SK-N-SH (cell line): Measurements from ENCODE around the gene SCYL2. TPM values are rescaled to one million over a fixed set of nuclear protein-coding genes. Genes with fewer than 3 reads are reported as not detected.

Experiments
- CTCF ChIA-PET: fragments of 300-600, 350-600 bp; formaldehyde crosslinking; extraction: SDS; loops from one replicate; lab custom pipeline; 2021; lab: Yijun Ruan, JAX
- POLR2A ChIA-PET: fragments of 350-600 bp; sonication (Branson Sonifier 250); formaldehyde crosslinking; extraction: SDS; loops from one replicate; lab custom pipeline; 2020; ENCODE audit warnings: antibody characterized with exemption, inconsistent platforms; lab: Yijun Ruan, JAX
- DNase-seq: peaks from one replicate; pipeline ENCODE4 v3.0.0; 2012
- H2AFZ ChIP-seq: fragments of 200-600 bp; sonication (generic); 2 replicates; pipeline ENCODE4 v1.8.1; 2016; ENCODE audit warnings: antibody characterized with exemption, mild to moderate bottlenecking, low read depth
- H3F3A ChIP-seq: fragments of 200-600 bp; sonication (generic); replicated peaks from 2 replicates; pipeline ENCODE3; 2016; ENCODE audit warnings: antibody characterized with exemption, mild to moderate bottlenecking; ENCODE audit not compliant: insufficient read depth
- H3K27ac ChIP-seq, 2 experiments: fragments of 200-500 bp in 1 of 2; fragments of 200-600 bp in 1 of 2; sonication (Bioruptor generic) in 1 of 2; sonication (generic), shearing (Covaris generic) in 1 of 2; 2 replicates each; pipeline versions ENCODE4 v1.5.1 to v1.6.1; 2014 to 2016; ENCODE audit warnings: low read depth in 2 of 2, inconsistent platforms in 1 of 2, low read length in 1 of 2, mild to moderate bottlenecking in 1 of 2, mixed read lengths in 1 of 2
- H3K27me3 ChIP-seq: fragments of 200-600 bp; sonication (generic), shearing (Covaris generic); 2 replicates; pipeline ENCODE4 v1.6.1; 2016; ENCODE audit warnings: mixed run types; ENCODE audit not compliant: insufficient read depth
- H3K36me3 ChIP-seq, 2 experiments: fragments of 200-500 bp in 1 of 2; fragments of 200-600 bp in 1 of 2; sonication (Bioruptor generic) in 1 of 2; sonication (generic) in 1 of 2; replicated peaks in 1 of 2; 2 replicates each; pipeline versions ENCODE3 to v1.5.1; 2014 to 2016; ENCODE audit warnings: low read length in 1 of 2, mild to moderate bottlenecking in 1 of 2; ENCODE audit not compliant: insufficient read depth in 2 of 2, control insufficient read depth in 1 of 2
- H3K4me1 ChIP-seq, 2 experiments: fragments of 200-500 bp in 1 of 2; fragments of 200-600 bp in 1 of 2; sonication (Bioruptor generic) in 1 of 2; sonication (generic), shearing (Covaris generic) in 1 of 2; 2 replicates each; pipeline versions ENCODE4 v1.5.1 to v1.6.1; 2014 to 2016; ENCODE audit warnings: low read depth in 1 of 2, low read length in 1 of 2, mixed run types in 1 of 2; ENCODE audit not compliant: insufficient read depth in 2 of 2, control insufficient read depth in 1 of 2
- H3K4me2 ChIP-seq: fragments of 200-600 bp; sonication (generic), shearing (Covaris generic); 2 replicates; pipeline ENCODE4 v1.6.1; 2017; ENCODE audit warnings: mixed run types
- H3K4me3 ChIP-seq, 2 experiments: fragments of 200-500 bp in 1 of 2; fragments of 200-600 bp in 1 of 2; sonication (Bioruptor generic) in 1 of 2; sonication (generic), shearing (Covaris generic) in 1 of 2; 2 replicates each; pipeline versions ENCODE4 v1.5.1 to v1.8.1; 2014 to 2016; ENCODE audit warnings: low read depth in 2 of 2, inconsistent platforms in 1 of 2, low read length in 1 of 2, mild to moderate bottlenecking in 1 of 2, mixed read lengths in 1 of 2, moderate library complexity in 1 of 2
- H3K79me2 ChIP-seq: fragments of 200-600 bp; sonication (generic); 2 replicates; pipeline ENCODE4 v1.8.1; 2017; ENCODE audit warnings: mild to moderate bottlenecking; ENCODE audit not compliant: insufficient read depth
- H3K9ac ChIP-seq: fragments of 200-600 bp; sonication (generic); 2 replicates; pipeline ENCODE4 v1.6.1; 2017; ENCODE audit warnings: mixed run types
- H3K9me2 ChIP-seq: fragments of 200-600 bp; sonication (generic); 2 replicates; pipeline ENCODE4 v1.6.1; 2017; ENCODE audit warnings: mixed run types
- H3K9me3 ChIP-seq: fragments of 200-600 bp; sonication (generic); 2 replicates; pipeline ENCODE4 v1.6.1; 2017; ENCODE audit warnings: mixed run types, mild to moderate bottlenecking, moderate library complexity
- H4K20me1 ChIP-seq: fragments of 200-600 bp; sonication (generic); 2 replicates; pipeline ENCODE4 v1.6.1; 2017; ENCODE audit warnings: mild to moderate bottlenecking, mixed run types; ENCODE audit not compliant: insufficient read depth
- ELF1 ChIP-seq: IDR thresholded peaks from 2 replicates; pipeline ENCODE4 v1.4.0; 2012
- EZH2phosphoT487 ChIP-seq: fragments of 200-600 bp; sonication (generic); IDR thresholded peaks from 2 replicates; pipeline ENCODE4 v1.6.1; 2017; ENCODE audit warnings: low read depth, mixed run types, mild to moderate bottlenecking, antibody characterized with exemption, moderate library complexity, borderline replicate concordance
- FOXJ3 ChIP-seq: sonication (generic); formaldehyde crosslinking; IDR thresholded peaks from 2 replicates; pipeline ENCODE4 v1.5.1; 2020; ENCODE audit warnings: mild to moderate bottlenecking, missing genetic modification reagents
- GABPA ChIP-seq: IDR thresholded peaks from 2 replicates; pipeline ENCODE4 v1.4.0; 2012; ENCODE audit warnings: low read depth, mild to moderate bottlenecking
- GATA2 ChIP-seq: sonication (generic); formaldehyde crosslinking; IDR thresholded peaks from 2 replicates; pipeline ENCODE4 v1.5.0; 2020; ENCODE audit warnings: mild to moderate bottlenecking, missing genetic modification reagents
- JUND ChIP-seq: IDR thresholded peaks from 2 replicates; pipeline ENCODE4 v1.4.0; 2012
- MXI1 ChIP-seq: IDR thresholded peaks from 2 replicates; pipeline ENCODE4 v1.6.1; 2012; ENCODE audit warnings: mild to moderate bottlenecking, low read depth, low read length, improper control_type of control experiment
- NFIC ChIP-seq: IDR thresholded peaks from 2 replicates; pipeline ENCODE4 v1.4.0; 2012; ENCODE audit warnings: borderline replicate concordance
- NRF1 ChIP-seq: IDR thresholded peaks from 2 replicates; pipeline ENCODE4 v1.6.1; 2012; ENCODE audit warnings: low read depth, mild to moderate bottlenecking, low read length
- POLR2AphosphoS5 ChIP-seq: IDR thresholded peaks from 2 replicates; pipeline ENCODE4 v1.6.1; 2012; ENCODE audit warnings: low read depth, low read length
- RCOR1 ChIP-seq: fragments of 150-350 bp; IDR thresholded peaks from 2 replicates; pipeline ENCODE4 v1.6.1; 2017; ENCODE audit warnings: antibody characterized with exemption, low read length
- RXRA ChIP-seq: IDR thresholded peaks from 2 replicates; pipeline ENCODE4 v1.4.0; 2012; ENCODE audit warnings: low read depth, mild to moderate bottlenecking, borderline replicate concordance
- SIN3A ChIP-seq: IDR thresholded peaks from 2 replicates; pipeline ENCODE4 v1.6.1; 2012; ENCODE audit warnings: low read depth, mild to moderate bottlenecking, low read length, moderate library complexity, borderline replicate concordance
- SMC3 ChIP-seq: IDR thresholded peaks from 2 replicates; pipeline ENCODE4 v1.6.1; 2012; ENCODE audit warnings: low read depth, low read length, improper control_type of control experiment
- TAF1 ChIP-seq: IDR thresholded peaks from 2 replicates; pipeline ENCODE4 v1.6.1; 2012; ENCODE audit warnings: low read depth, mild to moderate bottlenecking, low read length, moderate library complexity, borderline replicate concordance
- TCF12 ChIP-seq: IDR thresholded peaks from 2 replicates; pipeline ENCODE4 v1.4.0; 2012
- TEAD4 ChIP-seq: IDR thresholded peaks from 2 replicates; pipeline ENCODE4 v1.4.0; 2012; ENCODE audit warnings: mild to moderate bottlenecking, borderline replicate concordance; ENCODE audit not compliant: insufficient read depth
- WGBS: methylation state at CpG from one replicate; pipeline ENCODE4 v1.1.6; 2017; ENCODE audit warnings: low lambda C conversion rate; 5-methylcytosine and 5-hydroxymethylcytosine counted together
- polyA plus RNA-seq, 3 experiments: library from polyadenylated mRNA; depleted of rRNA; stranded (reverse); fragments of >200 nt; gene quantifications; 2 replicates each; pipeline ENCODE4 v1.2.3, GENCODE V29; 2012
- TF ChIP-seq, protein P1 (sequence below): IDR thresholded peaks from 2 replicates; pipeline ENCODE4 v1.6.1; 2012; ENCODE audit warnings: mild to moderate bottlenecking, low read depth, low read length, moderate library complexity
- TF ChIP-seq, protein P2 (sequence below): IDR thresholded peaks from 2 replicates; pipeline ENCODE4 v1.4.0; 2012; ENCODE audit warnings: low read depth, borderline replicate concordance
- TF ChIP-seq, protein P3 (sequence below): IDR thresholded peaks from 2 replicates; pipeline ENCODE4 v1.4.0; 2012; ENCODE audit warnings: low read depth, borderline replicate concordance

SCYL2 gene
- polyA plus RNA-seq, 1 of the 3 experiments (the other 2 are of a cell fraction): 7.5 TPM

DNA sequence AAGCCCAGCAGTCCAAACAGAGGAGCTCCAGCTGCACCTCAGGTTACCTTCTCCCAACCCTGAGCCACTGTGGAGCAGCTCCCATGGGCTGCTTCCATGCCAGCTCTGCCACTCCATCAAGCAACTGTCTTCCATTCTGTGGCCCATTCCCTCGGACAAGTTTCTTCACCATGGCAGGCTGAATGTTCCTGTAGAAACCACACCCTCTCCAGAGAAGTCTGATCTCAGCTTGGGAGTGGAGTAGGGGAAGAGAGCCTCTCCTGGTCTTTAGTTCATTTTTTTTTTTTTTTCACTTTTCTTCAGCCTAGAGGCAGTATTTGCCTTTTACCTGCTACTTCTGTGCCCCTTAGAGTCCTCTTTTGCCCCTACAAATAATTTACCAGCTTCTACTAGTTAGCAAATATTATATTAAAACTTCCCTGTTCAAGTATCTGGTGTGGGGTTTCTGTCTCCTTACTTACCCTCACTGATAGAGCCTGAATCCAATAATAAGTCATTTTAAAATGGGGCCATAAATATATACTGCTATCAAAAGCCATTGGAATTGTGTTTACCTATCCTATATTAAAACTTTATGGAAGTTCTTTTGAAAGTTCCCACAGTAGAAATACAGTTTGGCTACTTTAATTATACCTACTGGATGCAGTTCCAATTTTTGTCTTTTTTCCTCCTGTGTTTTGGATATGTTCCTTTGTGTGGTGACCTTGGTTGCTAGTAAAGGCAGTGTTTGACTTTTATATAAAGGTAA lies 78.2 kb downstream of the SCYL2 start:
- no peaks in the 10 kb centered on the region for H3K79me2 ChIP-seq
- no peak overlapping the region for H3K4me2 ChIP-seq
- no peak overlapping the region for H3K9ac ChIP-seq
- H3K27ac ChIP-seq: no peak overlapping the region
- no peaks in the 10 kb centered on the region for H3K9me3 ChIP-seq
- DNase-seq: no peak
- POLR2A ChIA-PET: no interaction called here
- H2AFZ ChIP-seq: no peak overlapping the region
- H4K20me1 ChIP-seq: no peaks in the 10 kb centered on the region
- H3K9me2 ChIP-seq: no peaks in the 10 kb centered on the region
- H3K4me1 ChIP-seq: no peaks in the 10 kb centered on the region
- TF ChIP-seq GABPA: no peak
- no peak for TF ChIP-seq GATA2
- no peak for TF ChIP-seq FOXJ3 (CRISPR knock-in tag)
- TF ChIP-seq POLR2AphosphoS5: no peak
- TF ChIP-seq TEAD4: no peak
- TF ChIP-seq RCOR1: no peak
- TF ChIP-seq JUND: no peak
- no peak for TF ChIP-seq RXRA
- no peak for TF ChIP-seq TCF12
- no peak for TF ChIP-seq SIN3A
- no peak for TF ChIP-seq TAF1
- no peak for TF ChIP-seq NRF1
- no peak for TF ChIP-seq EZH2phosphoT487
- TF ChIP-seq ELF1: no peak
- TF ChIP-seq NFIC: no peak
- no peak overlapping the region for H3K4me3 ChIP-seq
- CTCF ChIA-PET: interaction anchor here (0.7 to 2.0 kb wide), 3 partner anchors 20 to 397 kb away, joined by 3 to 5 read pairs (median 3); no protein-coding TSS in a partner anchor
- peaks cover 8% of the 10 kb centered on the region in 2 experiments for H3K36me3 ChIP-seq
- no peaks in the 10 kb centered on the region for H3K27me3 ChIP-seq
- 45% methylated on average over 1 of the region's 1 CpG for WGBS
- peaks cover 6% of the 10 kb centered on the region for H3F3A ChIP-seq

DNA sequence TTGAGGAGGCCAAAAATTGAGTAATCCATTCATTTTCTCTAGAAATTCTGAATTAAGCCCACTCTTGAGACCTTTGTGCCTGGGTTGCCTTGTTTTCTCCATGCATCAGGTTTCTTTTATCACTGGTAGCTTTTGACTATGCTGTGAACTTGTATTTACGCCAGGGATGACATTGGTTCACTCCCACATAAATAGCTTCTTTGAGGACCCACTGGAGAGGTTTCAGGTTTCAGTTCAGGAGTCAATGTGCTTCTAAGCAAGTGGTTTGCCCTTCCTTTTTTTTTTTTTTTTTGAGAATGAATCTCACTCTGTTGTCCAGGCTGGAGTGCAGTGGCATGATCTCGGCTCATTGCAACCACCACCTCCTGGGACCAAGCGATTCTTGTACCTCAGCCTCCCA lies 79.7 kb downstream of the SCYL2 start:
- Histone ChIP-seq H3K9me2 (no peaks in the 10 kb centered on the region), H3F3A (no peaks in the 10 kb centered on the region), H3K4me1 (no peaks in the 10 kb centered on the region), H3K36me3 (peaks cover 0 to 5% of the 10 kb centered on the region in 2 experiments), H3K9me3 (no peaks in the 10 kb centered on the region), H2AFZ (no peak overlapping the region), H3K27me3 (no peaks in the 10 kb centered on the region), H3K79me2 (no peaks in the 10 kb centered on the region), H3K27ac (no peak overlapping the region), H4K20me1 (no peaks in the 10 kb centered on the region), H3K4me3 (no peak overlapping the region), H3K4me2 (no peak overlapping the region)
- ChIA-PET POLR2A (no interaction called here), CTCF (interaction anchor here (0.6 to 4.1 kb wide), 4 partner anchors 12 to 530 kb away, joined by 3 to 61 read pairs (median 16); partner anchors contain the start of gene SLC17A8)
- no peak for DNase-seq
- 80% methylated on average over 3 of the region's 3 CpGs for WGBS
- TF ChIP-seq MXI1 (no peak), TEAD4 (no peak), SMC3 (no peak), NFIC (no peak), GABPA (no peak), SIN3A (no peak), TCF12 (no peak)
- TF ChIP-seq, protein P1, sequence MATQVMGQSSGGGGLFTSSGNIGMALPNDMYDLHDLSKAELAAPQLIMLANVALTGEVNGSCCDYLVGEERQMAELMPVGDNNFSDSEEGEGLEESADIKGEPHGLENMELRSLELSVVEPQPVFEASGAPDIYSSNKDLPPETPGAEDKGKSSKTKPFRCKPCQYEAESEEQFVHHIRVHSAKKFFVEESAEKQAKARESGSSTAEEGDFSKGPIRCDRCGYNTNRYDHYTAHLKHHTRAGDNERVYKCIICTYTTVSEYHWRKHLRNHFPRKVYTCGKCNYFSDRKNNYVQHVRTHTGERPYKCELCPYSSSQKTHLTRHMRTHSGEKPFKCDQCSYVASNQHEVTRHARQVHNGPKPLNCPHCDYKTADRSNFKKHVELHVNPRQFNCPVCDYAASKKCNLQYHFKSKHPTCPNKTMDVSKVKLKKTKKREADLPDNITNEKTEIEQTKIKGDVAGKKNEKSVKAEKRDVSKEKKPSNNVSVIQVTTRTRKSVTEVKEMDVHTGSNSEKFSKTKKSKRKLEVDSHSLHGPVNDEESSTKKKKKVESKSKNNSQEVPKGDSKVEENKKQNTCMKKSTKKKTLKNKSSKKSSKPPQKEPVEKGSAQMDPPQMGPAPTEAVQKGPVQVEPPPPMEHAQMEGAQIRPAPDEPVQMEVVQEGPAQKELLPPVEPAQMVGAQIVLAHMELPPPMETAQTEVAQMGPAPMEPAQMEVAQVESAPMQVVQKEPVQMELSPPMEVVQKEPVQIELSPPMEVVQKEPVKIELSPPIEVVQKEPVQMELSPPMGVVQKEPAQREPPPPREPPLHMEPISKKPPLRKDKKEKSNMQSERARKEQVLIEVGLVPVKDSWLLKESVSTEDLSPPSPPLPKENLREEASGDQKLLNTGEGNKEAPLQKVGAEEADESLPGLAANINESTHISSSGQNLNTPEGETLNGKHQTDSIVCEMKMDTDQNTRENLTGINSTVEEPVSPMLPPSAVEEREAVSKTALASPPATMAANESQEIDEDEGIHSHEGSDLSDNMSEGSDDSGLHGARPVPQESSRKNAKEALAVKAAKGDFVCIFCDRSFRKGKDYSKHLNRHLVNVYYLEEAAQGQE: no peak
- TF ChIP-seq, protein P2, sequence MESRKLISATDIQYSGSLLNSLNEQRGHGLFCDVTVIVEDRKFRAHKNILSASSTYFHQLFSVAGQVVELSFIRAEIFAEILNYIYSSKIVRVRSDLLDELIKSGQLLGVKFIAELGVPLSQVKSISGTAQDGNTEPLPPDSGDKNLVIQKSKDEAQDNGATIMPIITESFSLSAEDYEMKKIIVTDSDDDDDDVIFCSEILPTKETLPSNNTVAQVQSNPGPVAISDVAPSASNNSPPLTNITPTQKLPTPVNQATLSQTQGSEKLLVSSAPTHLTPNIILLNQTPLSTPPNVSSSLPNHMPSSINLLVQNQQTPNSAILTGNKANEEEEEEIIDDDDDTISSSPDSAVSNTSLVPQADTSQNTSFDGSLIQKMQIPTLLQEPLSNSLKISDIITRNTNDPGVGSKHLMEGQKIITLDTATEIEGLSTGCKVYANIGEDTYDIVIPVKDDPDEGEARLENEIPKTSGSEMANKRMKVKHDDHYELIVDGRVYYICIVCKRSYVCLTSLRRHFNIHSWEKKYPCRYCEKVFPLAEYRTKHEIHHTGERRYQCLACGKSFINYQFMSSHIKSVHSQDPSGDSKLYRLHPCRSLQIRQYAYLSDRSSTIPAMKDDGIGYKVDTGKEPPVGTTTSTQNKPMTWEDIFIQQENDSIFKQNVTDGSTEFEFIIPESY: no peak
- TF ChIP-seq, protein P3, sequence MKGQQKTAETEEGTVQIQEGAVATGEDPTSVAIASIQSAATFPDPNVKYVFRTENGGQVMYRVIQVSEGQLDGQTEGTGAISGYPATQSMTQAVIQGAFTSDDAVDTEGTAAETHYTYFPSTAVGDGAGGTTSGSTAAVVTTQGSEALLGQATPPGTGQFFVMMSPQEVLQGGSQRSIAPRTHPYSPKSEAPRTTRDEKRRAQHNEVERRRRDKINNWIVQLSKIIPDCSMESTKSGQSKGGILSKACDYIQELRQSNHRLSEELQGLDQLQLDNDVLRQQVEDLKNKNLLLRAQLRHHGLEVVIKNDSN: no peak
- TF ChIP-seq, all 33 proteins: peak for 0
- H3K9ac ChIP-seq: no peak overlapping the region
